Activated CD8-positive, alpha-beta T cell treated with anti-CD3 and anti-CD28 coated beads, Interleukin-2, amount 10 ng/mL, durations not matched to agents 7 days and 5 days (primary cell): Measurements from ENCODE around the gene HSPA1A. TPM values are rescaled to one million over a fixed set of nuclear protein-coding genes. Genes with fewer than 3 reads are reported as not detected.

ENCODE experiments used
- ATAC-seq: fragments of 150-1000 bp; cut with Tn5 transposase; one replicate; pipeline ENCODE4 v1.10.0; 2021; ENCODE audit warnings: moderate library complexity
- CTCF ChIA-PET: fragments of 350-600 bp; sonication (Branson Sonifier 250); formaldehyde crosslinking; loops from one replicate; lab custom pipeline; 2021; ENCODE audit warnings: antibody characterized with exemption; lab: Charles Lee
- POLR2A ChIA-PET: fragments of 350-600 bp; sonication (Branson Sonifier 250); formaldehyde crosslinking; loops from one replicate; lab custom pipeline; 2021; ENCODE audit warnings: antibody characterized with exemption; lab: Charles Lee
- DNase-seq: peaks from one replicate; pipeline ENCODE4 v3.0.0-alpha.2; 2020
- H3K27ac Mint-ChIP-seq: one replicate; pipeline ENCODE4 v1.8.0; 2021; ENCODE audit warnings: mild to moderate bottlenecking, mixed read lengths
- H3K27me3 Mint-ChIP-seq: one replicate; pipeline ENCODE4 v1.8.0; 2021; ENCODE audit warnings: low read depth, mixed read lengths
- H3K36me3 Mint-ChIP-seq: one replicate; pipeline ENCODE4 v1.8.0; 2021; ENCODE audit warnings: low read depth, mixed read lengths
- H3K4me1 Mint-ChIP-seq: one replicate; pipeline ENCODE4 v1.8.0; 2021; ENCODE audit warnings: low read depth, mixed read lengths
- H3K4me3 Mint-ChIP-seq: one replicate; pipeline ENCODE4 v1.8.0; 2021; ENCODE audit warnings: mild to moderate bottlenecking, mixed read lengths
- H3K9me3 Mint-ChIP-seq: one replicate; pipeline ENCODE4 v1.8.0; 2022; ENCODE audit warnings: mixed read lengths; ENCODE audit not compliant: insufficient read depth
- total RNA-seq, 2 experiments: library from RNA; stranded (reverse); gene quantifications; one replicate each; pipeline ENCODE4 v1.2.3, GENCODE V29; 2021

Gene HSPA1A
- total RNA-seq, 2 experiments from 2014 or later = 75.6 to 75.7 TPM

DNA sequence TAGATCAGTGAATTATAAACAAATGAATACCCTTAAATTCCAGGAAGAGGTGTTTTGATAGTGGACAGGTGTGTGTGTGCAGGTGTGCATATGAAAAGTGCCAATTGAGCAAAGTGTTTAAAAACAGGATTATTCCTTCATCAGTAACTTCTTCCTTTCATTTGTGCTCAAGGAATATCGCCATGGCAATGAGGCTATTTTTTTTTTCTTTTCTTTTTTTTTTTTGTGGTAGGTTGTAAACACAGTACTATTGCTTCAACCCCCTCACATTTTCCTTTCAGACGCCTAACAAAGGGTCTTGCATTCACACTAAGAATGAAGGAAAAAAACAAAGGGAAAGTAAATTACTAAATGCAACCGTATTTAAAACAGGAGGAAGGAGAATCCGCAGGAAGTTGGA lies 10.2 kb downstream of the HSPA1A start:
- CTCF ChIA-PET = interaction anchor here (0.6 to 2.8 kb wide), 5 partner anchors 8 to 241 kb away, joined by 3 to 17 read pairs (median 3); partner anchors contain the start of genes LSM2 and MSH5
- POLR2A ChIA-PET = interaction anchor here (3.4 kb wide), 1 partner anchor 161 kb away, joined by 17 read pairs; the partner anchor contains the start of genes CSNK2B and GPANK1
- H3K4me1 Mint-ChIP-seq = peaks cover 53% of the 10 kb centered on the region
- ATAC-seq (no peak), DNase-seq (no peak)
- H3K9me3 Mint-ChIP-seq = no peaks in the 10 kb centered on the region
- no peaks in the 10 kb centered on the region for H3K27me3 Mint-ChIP-seq
- peak overlapping the region; percentile 52 for H3K27ac Mint-ChIP-seq
- H3K4me3 Mint-ChIP-seq = peak overlapping the region; percentile 86
- H3K36me3 Mint-ChIP-seq = peaks cover 20% of the 10 kb centered on the region

GRCh38 chr6:31826793-31827285 lies 11.5 kb downstream of the HSPA1A start:
- peak; percentile 51 for DNase-seq

GRCh38 chr6:31827286-31828079 lies 12.1 kb downstream of the HSPA1A start, which contains the start of gene HSPA1B:
Gene HSPA1B, plus strand, starts transcription at chr6:31827738. Its CDS starts 213 bp downstream, at chr6:31827951.
- POLR2A ChIA-PET = interaction anchor here (0.7 to 3.4 kb wide), 13 partner anchors 9 to 235 kb away, joined by 3 to 33 read pairs (median 6); partner anchors contain the start of genes ABHD16A, BAG6, CLIC1 and CSNK2B
- H3K36me3 Mint-ChIP-seq = peaks cover 27% of the 10 kb centered on the region

More at GRCh38 chr6:31826793-31827285, 11.5 kb downstream of the HSPA1A start:
- POLR2A ChIA-PET = interaction anchor here (0.6 to 3.4 kb wide), 17 partner anchors 9 to 234 kb away, joined by 3 to 33 read pairs (median 3); partner anchors contain the start of genes ABHD16A, BAG6, CLIC1 and CSNK2B
- Mint-ChIP-seq H3K27ac (peak overlapping the region; percentile 93), H3K36me3 (peaks cover 27% of the 10 kb centered on the region), H3K4me1 (peaks cover 57% of the 10 kb centered on the region), H3K4me3 (peak overlapping the region; percentile 86), H3K27me3 (no peaks in the 10 kb centered on the region), H3K9me3 (no peaks in the 10 kb centered on the region)
- ATAC-seq = peak; percentile 6
- CTCF ChIA-PET = interaction anchor here (0.8 to 2.8 kb wide), 15 partner anchors 12 to 175 kb away, joined by 3 to 17 read pairs (median 4); partner anchors contain the start of genes ABHD16A, CLIC1, DDAH2 and HSPA1A

DNA sequence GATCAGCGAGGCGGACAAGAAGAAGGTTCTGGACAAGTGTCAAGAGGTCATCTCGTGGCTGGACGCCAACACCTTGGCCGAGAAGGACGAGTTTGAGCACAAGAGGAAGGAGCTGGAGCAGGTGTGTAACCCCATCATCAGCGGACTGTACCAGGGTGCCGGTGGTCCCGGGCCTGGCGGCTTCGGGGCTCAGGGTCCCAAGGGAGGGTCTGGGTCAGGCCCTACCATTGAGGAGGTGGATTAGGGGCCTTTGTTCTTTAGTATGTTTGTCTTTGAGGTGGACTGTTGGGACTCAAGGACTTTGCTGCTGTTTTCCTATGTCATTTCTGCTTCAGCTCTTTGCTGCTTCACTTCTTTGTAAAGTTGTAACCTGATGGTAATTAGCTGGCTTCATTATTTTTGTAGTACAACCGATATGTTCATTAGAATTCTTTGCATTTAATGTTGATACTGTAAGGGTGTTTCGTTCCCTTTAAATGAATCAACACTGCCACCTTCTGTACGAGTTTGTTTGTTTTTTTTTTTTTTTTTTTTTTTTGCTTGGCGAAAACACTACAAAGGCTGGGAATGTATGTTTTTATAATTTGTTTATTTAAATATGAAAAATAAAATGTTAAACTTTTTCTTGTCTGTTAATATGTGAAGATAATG lies 14.4 kb downstream of the HSPA1A start:
- no peak for DNase-seq
- Mint-ChIP-seq H3K36me3 (peaks cover 26% of the 10 kb centered on the region), H3K9me3 (no peaks in the 10 kb centered on the region), H3K4me1 (peaks cover 43% of the 10 kb centered on the region), H3K27me3 (no peaks in the 10 kb centered on the region), H3K27ac (peak overlapping the region; percentile 81), H3K4me3 (peak overlapping the region; percentile 87)
- ATAC-seq = no peak
- ChIA-PET POLR2A (interaction anchor here (0.7 to 3.4 kb wide), 8 partner anchors 23 to 278 kb away, joined by 3 to 20 read pairs (median 4); partner anchors contain the start of genes BAG6, CLIC1, LSM2 and MSH5), CTCF (interaction anchor here (0.7 to 4.4 kb wide), 25 partner anchors 10 to 283 kb away, joined by 3 to 44 read pairs (median 5); partner anchors contain the start of genes APOM, ATP6V1G2, CLIC1 and DDAH2)

More at GRCh38 chr6:31827286-31828079, 12.1 kb downstream of the HSPA1A start, which contains the start of gene HSPA1B:
- Mint-ChIP-seq H3K9me3 (no peaks in the 10 kb centered on the region), H3K4me1 (peaks cover 53% of the 10 kb centered on the region), H3K27me3 (no peaks in the 10 kb centered on the region), H3K4me3 (peak within 1 kb of the TSS; percentile 86), H3K27ac (peak within 1 kb of the TSS; percentile 93)
- ATAC-seq (peak; percentile 78), DNase-seq (peak; percentile 99)
- CTCF ChIA-PET = interaction anchor here (0.9 to 2.8 kb wide), 13 partner anchors 13 to 276 kb away, joined by 3 to 17 read pairs (median 4); partner anchors contain the start of genes CLIC1, DDAH2, HSPA1A and HSPA1L

DNA sequence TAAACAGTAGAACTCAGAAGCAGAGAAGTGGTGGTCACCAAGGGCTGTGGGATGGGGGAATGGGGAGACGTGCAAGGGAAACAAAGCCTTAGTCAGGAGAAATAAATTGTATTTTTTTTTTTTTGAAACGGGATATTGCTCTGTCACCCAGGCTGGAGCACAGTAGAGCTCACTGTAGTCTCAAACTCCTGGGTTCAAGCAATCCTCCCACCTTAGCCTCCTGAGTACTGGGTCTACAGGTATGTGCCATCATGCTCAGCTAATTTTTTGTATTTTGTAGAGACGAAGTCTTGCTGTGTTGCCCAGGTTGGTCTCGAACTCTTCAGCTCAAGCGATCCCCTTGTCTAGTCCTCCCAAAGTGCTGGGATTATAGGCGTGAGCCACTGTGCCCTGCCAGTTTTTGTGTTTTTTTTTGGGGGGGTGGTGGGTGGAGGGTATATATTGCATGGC lies 15.6 kb downstream of the HSPA1A start:
- POLR2A ChIA-PET = interaction anchor here (0.6 to 3.4 kb wide), 10 partner anchors 14 to 179 kb away, joined by 3 to 20 read pairs (median 3); partner anchors contain the start of genes BAG6, CLIC1, GPANK1 and LY6G6D
- H3K4me3 Mint-ChIP-seq = peak overlapping the region; percentile 87

GRCh38 chr6:31831350-31832215 lies 16.2 kb downstream of the HSPA1A start:
- DNase-seq (no peak), ATAC-seq (no peak)
- POLR2A ChIA-PET = interaction anchor here (0.6 to 3.4 kb wide), 5 partner anchors 14 to 179 kb away, joined by 3 to 20 read pairs (median 3); partner anchors contain the start of genes BAG6, CLIC1 and GPANK1
- Mint-ChIP-seq H3K27ac (peak overlapping the region; percentile 81), H3K9me3 (no peaks in the 10 kb centered on the region), H3K4me1 (peaks cover 34% of the 10 kb centered on the region), H3K27me3 (no peaks in the 10 kb centered on the region), H3K36me3 (peaks cover 35% of the 10 kb centered on the region), H3K4me3 (peak overlapping the region; percentile 87)
- CTCF ChIA-PET = interaction anchor here (0.9 to 4.4 kb wide), 16 partner anchors 13 to 280 kb away, joined by 3 to 44 read pairs (median 6); partner anchors contain the start of genes CLIC1, LSM2, LY6G5C and MSH5

More for the DNA sequence above, 15.6 kb downstream of the HSPA1A start:
- CTCF ChIA-PET = interaction anchor here (0.9 to 4.4 kb wide), 22 partner anchors 9 to 285 kb away, joined by 3 to 44 read pairs (median 6); partner anchors contain the start of genes ATP6V1G2, CLIC1, DDAH2 and LSM2
- no peak for DNase-seq
- Mint-ChIP-seq H3K27me3 (no peaks in the 10 kb centered on the region), H3K27ac (peak overlapping the region; percentile 81), H3K9me3 (no peaks in the 10 kb centered on the region), H3K4me1 (peaks cover 34% of the 10 kb centered on the region), H3K36me3 (peaks cover 28% of the 10 kb centered on the region)
- ATAC-seq = no peak

- DNase-seq (peak; percentile 82), ATAC-seq (peak; percentile 46)
- ChIA-PET CTCF (interaction anchor here (0.9 to 1.5 kb wide), 5 partner anchors 28 to 294 kb away, joined by 3 to 5 read pairs (median 4); partner anchors contain the start of gene NEU1), POLR2A (interaction anchor here (1.0 to 3.1 kb wide), 8 partner anchors 10 to 169 kb away, joined by 3 to 10 read pairs (median 7); partner anchors contain the start of genes ABHD16A, CLIC1, CSNK2B and GPANK1)
- Mint-ChIP-seq H3K27me3 (no peaks in the 10 kb centered on the region), H3K27ac (peak overlapping the region; percentile 92), H3K4me1 (peaks cover 52% of the 10 kb centered on the region), H3K9me3 (no peaks in the 10 kb centered on the region), H3K36me3 (peaks cover 61% of the 10 kb centered on the region), H3K4me3 (peak overlapping the region; percentile 98)
Observed at GRCh38 chr6:31834367-31835250, 19.3 kb downstream of the HSPA1A start.

- CTCF ChIA-PET = interaction anchor here (0.9 to 1.6 kb wide), 5 partner anchors 27 to 290 kb away, joined by 3 to 5 read pairs (median 4); partner anchors contain the start of genes ATP6V1G2 and NEU1
- Mint-ChIP-seq H3K9me3 (no peaks in the 10 kb centered on the region), H3K27ac (peak overlapping the region; percentile 92), H3K4me3 (peak overlapping the region; percentile 98), H3K36me3 (peaks cover 61% of the 10 kb centered on the region), H3K27me3 (no peaks in the 10 kb centered on the region), H3K4me1 (peaks cover 52% of the 10 kb centered on the region)
- DNase-seq (no peak), ATAC-seq (no peak)
- POLR2A ChIA-PET = interaction anchor here (0.8 to 2.1 kb wide), 7 partner anchors 8 to 171 kb away, joined by 3 to 10 read pairs (median 4); partner anchors contain the start of genes CLIC1, CSNK2B, EHMT2 and GPANK1
Observed at GRCh38 chr6:31836047-31836473, 20.7 kb downstream of the HSPA1A start.
